ENCODE data around the gene CDPF1. TPM values are rescaled to one million over a fixed set of nuclear protein-coding genes. Genes with fewer than 3 reads are reported as not detected.
"Not testable (repeated sequence)": the region's sequence is repeated elsewhere in the genome, so short reads cannot be mapped to it uniquely, and the experiment has no call there.

Gene CDPF1
- total RNA-seq, 1 donor from 2014 or later: 9.6 TPM

DNA sequence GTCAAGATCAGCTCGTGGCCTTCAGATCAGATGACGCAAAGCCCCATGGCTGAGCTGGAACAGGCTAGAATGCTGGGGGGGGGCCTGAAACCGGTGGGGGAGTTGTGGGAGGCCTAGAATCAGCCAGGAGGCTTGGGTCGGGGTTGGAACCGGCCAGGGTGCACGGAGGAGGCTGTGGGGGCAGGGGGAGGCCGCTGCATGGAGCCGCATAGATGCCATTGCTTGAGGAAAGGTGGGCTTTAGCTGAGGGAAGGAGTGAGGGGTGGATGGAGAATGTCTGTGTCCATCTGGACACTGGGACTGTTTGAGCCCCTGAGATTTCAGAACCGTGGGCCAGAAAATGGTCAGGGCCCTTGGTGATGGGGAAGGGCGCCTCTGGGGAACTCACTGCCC lies 25.2 kb downstream of the CDPF1 start:
- DNase-seq (ENCODE audit: low spot score): no peak

DNA sequence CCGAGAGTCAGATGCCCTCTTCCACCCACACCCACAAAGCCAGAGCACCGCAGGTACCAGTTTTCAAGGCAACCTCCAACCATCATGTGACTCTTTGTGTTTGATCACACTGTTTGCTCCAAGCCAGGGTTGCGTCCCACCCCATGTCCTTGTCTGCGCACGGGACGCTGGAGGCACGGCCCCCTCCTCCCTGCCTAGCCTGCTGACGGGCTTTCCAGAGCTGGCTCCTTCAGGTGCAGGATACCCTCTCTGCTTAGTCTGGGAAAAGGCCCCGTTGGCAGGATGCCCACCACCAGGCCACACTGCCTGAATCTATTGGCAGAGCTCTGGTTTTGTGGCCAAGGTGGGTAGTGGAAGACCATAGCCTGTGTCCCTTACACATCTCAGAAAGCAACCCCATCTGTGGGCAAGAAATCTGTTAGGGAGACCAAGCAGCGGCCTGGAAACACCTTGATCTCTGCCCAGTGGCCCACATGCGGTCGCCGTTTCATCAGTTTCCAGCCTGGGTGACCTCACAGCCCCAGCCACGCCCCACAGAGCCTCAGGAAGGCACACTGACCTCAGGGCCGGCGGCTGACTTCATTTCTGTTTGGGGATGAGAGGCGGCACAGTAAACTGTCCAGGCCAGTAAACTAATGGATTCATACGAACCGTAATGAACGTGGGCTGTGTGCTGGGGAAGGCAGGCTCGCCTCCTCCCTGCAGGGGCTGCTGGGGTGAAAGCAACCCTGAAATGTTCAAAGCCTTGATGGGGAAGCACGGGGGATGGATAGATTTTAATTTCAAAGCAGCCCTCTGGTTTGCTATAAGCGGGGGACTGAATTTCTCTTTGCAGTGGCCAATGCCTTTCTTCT lies 25.8 kb downstream of the CDPF1 start:
- no peak for DNase-seq (ENCODE audit: low spot score)

DNA sequence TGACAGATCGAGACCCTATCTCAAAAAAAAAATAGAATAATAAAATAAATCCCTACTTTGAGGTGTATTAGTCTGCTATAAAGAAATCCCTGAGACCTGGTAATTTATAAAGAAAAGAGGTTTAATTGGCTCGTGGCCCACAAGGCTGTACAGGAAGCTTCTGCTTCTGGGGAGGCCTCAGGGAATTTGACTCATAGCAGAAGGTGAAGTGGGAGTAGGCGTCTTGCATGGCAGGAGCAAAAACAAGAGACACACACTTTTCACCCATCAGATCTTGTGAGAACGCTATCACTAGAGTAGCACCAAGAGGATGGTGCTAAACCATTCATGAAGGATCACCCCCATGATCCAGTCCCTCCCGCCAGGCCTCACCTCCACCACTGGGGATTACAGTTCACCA lies 29.2 kb downstream of the CDPF1 start:
- no peak for DNase-seq (ENCODE audit: low spot score)

DNA sequence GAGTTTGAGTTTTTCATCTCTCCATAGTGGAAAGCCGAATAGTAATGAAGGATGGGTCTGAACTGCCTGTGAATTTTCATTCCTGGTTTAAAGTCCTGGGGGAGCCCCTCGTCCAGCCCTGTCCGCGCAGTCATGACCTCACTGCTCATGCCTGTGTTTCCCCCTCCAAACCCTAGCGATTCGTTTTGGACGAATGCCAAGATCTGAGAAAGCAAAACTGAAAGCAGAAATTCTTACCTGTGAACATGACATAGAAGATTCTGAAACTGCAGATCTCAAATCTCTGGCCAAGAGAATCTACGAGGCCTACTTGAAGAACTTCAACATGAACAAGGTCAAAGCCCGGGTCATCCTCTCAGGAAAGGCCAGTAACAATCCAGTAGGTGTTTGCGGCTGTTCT lies 30.5 kb downstream of the CDPF1 start:
- no peak for DNase-seq (ENCODE audit: low spot score)

DNA sequence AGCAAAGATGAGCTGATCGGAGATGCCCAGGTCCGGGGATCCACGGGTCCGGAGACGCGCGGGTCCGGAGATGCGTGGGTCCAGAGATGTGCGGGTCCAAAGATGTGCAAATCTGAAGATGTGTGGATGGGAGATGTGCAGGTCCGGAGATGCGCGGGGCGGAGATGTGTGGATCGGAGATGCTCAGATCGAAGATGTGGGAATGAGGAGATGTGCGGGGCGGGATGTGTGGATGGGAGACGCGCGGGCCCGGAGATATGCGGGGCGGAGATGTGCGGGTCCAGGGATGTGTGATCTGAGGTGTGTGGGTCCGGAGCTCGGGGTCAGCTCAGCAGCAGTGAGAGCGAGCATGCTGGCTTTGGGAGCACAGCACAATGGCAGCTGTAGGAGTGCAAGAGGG lies 35.5 kb downstream of the CDPF1 start:
- no peak for DNase-seq (ENCODE audit: low spot score)

DNA sequence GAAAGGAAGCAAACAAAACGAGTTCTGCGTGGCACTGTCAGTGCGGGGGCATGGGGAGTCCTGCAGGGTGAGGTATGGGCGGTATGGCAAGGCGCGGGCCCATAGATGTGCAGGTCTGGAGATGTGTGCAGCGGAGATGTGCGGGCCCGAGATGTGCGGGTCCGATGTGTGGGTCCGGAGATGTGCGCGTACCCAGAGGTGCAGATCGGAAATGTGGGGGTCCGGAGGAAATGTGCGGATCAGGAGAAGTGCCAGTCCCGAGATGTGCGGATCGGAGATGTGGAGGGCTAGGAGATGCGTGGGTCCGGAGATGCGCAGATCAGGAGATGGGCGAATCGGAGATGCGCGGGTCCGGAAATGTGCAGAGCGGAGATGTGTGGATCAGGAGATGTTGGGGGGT lies 35.9 kb downstream of the CDPF1 start:
- no peak for DNase-seq (ENCODE audit: low spot score)

DNA sequence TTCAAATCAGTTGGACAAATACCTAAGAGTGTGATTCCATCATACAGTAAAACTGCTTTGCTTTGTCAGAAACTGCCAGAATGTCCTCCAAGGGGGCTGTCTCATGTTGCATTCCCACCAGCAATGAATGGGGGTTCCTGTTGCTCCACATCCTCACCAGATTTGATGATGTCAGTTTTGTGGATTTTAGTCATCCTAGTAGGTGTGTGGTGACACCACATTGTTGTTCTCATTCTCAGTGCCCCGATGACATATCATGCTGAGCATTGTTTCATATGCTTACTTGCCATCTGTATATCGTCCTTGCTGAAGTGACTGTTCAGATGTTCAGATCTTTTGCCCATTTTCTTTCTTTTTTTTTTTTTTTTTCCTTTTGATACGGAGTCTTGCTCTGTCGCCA lies 37.0 kb downstream of the CDPF1 start:
- no peak for DNase-seq (ENCODE audit: low spot score)

DNA sequence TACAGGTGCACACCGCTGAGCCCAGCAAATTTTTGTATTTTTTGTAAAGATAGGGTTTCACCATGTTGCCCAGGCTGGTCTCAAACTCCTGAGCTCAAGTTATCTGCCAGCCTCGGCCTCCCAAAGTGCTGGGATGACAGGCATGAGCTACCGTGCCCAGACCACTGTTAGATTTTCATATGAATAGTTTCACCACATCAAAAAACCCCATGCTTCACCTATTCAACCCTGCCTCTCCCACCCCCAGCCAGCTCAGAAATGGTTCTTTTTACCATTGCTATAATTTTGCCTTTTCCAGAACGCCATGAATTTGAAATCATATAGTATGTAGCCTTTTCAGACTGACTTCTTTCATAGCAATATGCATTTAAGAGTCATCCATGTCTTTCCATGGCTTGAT lies 37.9 kb downstream of the CDPF1 start:
- no peak for DNase-seq (ENCODE audit: low spot score)

DNA sequence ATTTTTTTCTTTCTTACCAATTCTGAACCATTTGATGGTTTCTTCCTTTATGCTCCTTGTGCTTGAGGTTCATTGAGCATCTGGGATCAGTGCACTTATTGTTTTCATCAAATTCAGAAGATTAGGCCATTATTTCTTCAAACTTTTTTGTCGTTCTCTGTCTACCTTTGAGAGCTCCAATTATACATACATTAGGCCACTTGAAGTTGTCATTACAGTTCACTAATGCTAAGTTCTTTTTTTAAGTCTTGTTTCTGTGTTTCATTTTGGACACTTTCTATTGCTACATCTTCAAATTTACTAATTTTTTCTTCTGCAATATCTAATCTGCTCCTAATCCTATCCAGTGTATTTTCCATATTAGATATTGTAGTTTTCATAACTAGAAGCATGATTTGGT lies 40.8 kb downstream of the CDPF1 start:
- no peak for DNase-seq (ENCODE audit: low spot score)

DNA sequence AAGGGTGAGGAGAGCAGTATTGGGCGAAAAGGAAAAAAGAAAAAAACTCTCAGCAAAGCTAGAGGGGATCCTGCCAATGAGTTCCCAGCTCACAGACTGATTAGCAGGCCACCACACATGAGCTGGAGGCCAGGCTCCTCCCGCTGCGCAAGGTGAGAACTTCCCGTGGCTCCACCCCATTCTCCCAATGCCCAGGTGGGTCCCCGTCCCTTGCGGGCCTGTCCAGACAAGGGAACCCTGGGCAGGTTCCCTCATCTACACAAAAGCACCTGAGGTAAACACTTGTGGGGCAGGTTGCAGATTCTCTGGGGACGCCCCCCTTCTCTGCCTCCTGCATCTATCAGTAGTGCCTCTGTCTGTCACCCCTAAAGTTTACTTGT lies 46.5 kb downstream of the CDPF1 start:
- DNase-seq (ENCODE audit: low spot score): no peak

DNA sequence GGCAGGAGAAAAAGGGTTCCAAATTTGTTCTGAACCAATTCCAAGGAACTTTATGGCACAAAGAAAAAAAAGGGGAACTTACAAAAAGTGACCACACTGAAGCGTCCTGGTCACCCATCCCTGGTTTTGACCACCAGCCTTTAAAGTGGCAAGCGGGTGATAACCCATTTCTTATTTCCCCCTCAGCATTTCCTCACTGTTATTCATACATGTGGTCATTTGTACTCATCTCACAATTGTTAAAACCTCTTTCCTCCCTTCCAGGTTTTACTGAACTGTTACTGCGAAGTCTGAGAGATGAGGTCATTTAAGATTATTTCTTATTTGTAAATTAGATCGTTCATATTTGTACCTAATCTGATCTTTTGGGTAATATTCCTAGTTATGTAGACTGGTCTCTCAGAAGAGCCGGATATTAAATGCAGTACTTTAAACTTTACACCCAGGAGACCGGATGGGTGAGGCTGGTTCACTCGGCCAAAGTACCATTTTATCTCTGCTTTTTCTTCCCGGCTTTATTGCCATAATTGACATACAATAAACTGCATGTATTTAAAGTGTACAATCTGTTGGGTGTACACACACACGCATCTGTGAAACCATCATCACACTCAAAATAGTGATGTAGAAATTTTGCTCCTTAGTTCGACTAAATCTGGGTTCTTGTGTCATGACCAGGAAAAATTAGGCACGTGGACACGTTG lies 47.0 kb downstream of the CDPF1 start:
- DNase-seq (ENCODE audit: low spot score): no peak

DNA sequence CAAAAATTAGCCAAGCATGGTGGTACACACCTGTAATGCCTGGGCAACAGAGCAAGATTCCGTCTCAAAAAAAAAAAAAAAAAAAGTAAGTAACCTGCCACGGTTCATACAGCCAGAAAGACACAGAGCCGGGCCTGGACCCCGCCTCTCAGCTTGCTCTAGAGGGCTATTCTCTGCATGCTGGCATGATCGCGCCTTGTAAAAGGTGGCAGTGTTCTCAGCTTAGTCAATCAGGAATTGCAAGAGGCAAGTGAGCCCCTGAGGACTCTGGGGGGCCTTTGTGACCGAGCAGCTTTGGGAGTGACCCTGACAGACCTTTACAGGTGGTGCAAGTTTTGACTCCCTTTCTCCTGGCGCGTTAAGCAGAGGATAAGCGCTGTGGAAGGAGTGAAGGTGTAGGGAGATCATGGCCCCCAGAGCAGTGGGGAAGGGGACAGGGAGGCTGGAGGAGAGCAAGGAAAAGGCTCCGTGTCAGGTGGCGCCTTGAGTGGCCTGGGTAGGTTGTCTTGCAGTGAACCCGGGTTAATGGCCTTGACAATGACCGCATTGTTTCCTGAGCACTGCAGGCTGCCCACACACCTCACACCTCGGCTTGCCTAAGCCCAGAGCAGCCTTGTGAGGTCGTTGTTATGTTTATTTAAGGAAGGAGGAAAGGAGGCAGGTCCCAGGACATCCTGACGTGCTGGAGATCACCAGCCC lies 48.9 kb downstream of the CDPF1 start:
- peak; percentile 52 for DNase-seq (ENCODE audit: low spot score)

DNA sequence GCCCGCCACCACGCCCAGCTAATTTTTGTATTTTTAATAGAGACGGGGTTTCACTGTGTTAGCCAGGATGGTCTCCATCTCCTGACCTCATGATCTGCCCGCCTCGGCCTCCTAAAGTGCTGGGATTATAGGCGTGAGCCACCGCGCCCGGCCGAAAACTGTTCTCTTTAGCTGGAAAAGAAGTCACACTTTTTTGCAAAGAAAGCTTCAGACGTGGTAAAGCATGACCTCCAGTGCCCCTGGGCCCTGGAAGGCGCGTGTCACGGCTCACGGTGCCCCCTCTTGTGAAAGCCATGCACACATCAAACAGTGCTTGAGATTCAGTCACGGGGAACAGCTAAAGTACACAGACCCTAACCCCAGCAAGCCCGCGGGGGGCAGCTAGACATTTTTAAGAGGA lies 51.3 kb downstream of the CDPF1 start:
- DNase-seq (ENCODE audit: low spot score): not testable (repeated sequence)

DNA sequence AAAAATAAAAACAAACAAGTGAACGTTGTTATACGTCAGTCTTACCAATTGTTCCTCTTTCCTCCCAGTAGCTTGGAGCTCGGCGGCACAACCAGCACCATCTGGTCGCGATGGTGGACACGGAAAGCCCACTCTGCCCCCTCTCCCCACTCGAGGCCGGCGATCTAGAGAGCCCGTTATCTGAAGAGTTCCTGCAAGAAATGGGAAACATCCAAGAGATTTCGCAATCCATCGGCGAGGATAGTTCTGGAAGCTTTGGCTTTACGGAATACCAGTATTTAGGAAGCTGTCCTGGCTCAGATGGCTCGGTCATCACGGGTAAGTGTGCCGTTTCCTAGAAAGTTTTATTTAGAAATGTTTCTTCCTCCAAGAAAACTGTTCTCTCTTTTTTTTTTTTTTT lies 51.8 kb downstream of the CDPF1 start:
- no peak for DNase-seq (ENCODE audit: low spot score)

DNA sequence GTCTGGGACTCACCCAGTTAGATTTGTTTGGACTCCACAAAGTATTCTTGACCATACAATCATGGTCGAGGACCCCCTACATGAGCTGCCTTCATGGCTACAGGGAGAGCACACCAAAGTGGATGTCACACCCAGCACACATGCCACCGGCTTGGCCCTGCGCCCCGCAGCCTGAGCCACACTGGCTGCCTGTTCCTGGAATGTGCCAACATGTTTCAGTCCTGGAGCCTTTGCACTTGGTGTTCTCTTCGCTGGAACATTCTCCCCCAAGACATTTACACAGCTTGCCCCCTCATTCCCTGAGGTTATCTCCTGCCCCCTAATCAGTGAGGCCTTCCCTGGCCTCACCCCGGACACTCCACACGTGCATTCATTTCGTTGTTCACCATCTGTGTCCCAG lies 53.8 kb downstream of the CDPF1 start:
- DNase-seq (ENCODE audit: low spot score): peak; percentile 48

DNA sequence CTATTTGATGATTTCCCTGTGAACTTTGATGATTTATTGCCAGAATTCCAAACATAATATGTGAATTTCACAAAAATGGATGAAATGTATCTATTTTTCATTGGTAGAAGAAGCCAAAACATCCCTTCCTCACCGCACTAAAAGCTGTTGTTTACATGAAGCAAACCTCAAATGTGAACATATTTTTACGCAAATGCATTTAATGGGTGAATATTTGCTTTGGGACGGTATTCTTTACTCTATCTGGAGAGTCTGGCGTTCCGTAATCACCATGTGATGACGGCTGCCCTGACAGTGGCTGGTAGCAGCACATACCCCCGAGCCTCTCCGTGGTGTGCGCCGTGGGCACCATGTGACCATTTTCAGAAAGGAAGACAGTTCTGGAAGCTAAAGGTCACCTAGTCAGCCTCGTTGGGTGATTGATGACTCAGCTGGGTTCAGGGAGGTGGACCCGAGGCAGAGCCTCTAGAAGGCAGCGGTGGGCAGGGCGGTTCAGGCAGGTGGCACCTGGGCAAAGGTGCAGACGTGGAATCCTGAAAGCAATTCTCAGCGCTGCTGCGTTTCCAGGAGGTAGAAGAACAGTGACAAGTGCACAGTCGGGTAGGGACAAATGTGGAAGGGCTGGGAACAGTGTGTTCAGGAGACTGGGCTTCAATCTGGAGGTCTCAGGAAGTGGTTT lies 54.5 kb downstream of the CDPF1 start:
- DNase-seq (ENCODE audit: low spot score): peak; percentile 71

Other genes starting within 250 kb of the CDPF1 start
- 51.3 TPM for gene PPARA, start 99.8 kb downstream of the CDPF1 start, total RNA-seq
- 0.32 TPM for gene PKDREJ, start 13.1 kb upstream of the CDPF1 start, total RNA-seq
- 90.4 TPM for gene TTC38, start 17.7 kb upstream of the CDPF1 start, total RNA-seq
- 1.3 TPM for gene GTSE1, start 46.6 kb upstream of the CDPF1 start, total RNA-seq
- gene TRMU, start 85.4 kb upstream of the CDPF1 start, total RNA-seq: 43.5 TPM

Data from mucosa of gallbladder (tissue), 1 donor.